Fibroblast of pulmonary artery (primary cell): ENCODE data around the gene EQTN.

ENCODE experiments used
- DNase-seq: peaks from one replicate; pipeline ENCODE4 v3.0.0-alpha.2; 2010; ENCODE audit warnings: low read depth
- H3K4me3 ChIP-seq: replicated peaks from 2 replicates; pipeline ENCODE4 v1.5.1; 2011; ENCODE audit warnings: low read depth, mild to moderate bottlenecking, control low read depth, low read length, moderate library complexity
- TF ChIP-seq, protein P1 (sequence below): IDR thresholded peaks from 2 replicates; pipeline ENCODE4 v1.5.1; 2011; ENCODE audit warnings: mild to moderate bottlenecking, control low read depth, low read length, inconsistent platforms; ENCODE audit errors: missing control alignments

EQTN gene

DNA sequence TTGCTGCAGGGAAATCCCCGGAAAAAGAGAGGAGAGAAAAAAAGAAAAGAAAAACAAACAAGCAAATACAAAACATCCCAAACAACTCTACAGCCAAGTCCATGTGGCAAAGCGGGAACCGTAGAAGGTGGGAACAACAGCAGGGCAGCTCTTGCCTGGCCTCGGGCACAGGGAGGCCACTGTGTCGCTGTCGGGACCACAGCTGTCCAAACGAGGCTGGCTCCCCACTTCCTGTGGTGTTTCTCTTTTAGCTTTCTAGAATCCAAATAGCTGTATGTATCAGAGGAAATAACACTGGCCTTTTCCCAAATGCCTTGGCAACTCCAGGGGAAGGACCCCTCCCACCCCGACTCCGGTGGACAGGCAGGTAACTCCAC lies 41.6 kb upstream of the EQTN start:
- no peak overlapping the region for H3K4me3 ChIP-seq
- TF ChIP-seq, protein P1, sequence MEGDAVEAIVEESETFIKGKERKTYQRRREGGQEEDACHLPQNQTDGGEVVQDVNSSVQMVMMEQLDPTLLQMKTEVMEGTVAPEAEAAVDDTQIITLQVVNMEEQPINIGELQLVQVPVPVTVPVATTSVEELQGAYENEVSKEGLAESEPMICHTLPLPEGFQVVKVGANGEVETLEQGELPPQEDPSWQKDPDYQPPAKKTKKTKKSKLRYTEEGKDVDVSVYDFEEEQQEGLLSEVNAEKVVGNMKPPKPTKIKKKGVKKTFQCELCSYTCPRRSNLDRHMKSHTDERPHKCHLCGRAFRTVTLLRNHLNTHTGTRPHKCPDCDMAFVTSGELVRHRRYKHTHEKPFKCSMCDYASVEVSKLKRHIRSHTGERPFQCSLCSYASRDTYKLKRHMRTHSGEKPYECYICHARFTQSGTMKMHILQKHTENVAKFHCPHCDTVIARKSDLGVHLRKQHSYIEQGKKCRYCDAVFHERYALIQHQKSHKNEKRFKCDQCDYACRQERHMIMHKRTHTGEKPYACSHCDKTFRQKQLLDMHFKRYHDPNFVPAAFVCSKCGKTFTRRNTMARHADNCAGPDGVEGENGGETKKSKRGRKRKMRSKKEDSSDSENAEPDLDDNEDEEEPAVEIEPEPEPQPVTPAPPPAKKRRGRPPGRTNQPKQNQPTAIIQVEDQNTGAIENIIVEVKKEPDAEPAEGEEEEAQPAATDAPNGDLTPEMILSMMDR: no peak
- DNase-seq: no peak

DNA sequence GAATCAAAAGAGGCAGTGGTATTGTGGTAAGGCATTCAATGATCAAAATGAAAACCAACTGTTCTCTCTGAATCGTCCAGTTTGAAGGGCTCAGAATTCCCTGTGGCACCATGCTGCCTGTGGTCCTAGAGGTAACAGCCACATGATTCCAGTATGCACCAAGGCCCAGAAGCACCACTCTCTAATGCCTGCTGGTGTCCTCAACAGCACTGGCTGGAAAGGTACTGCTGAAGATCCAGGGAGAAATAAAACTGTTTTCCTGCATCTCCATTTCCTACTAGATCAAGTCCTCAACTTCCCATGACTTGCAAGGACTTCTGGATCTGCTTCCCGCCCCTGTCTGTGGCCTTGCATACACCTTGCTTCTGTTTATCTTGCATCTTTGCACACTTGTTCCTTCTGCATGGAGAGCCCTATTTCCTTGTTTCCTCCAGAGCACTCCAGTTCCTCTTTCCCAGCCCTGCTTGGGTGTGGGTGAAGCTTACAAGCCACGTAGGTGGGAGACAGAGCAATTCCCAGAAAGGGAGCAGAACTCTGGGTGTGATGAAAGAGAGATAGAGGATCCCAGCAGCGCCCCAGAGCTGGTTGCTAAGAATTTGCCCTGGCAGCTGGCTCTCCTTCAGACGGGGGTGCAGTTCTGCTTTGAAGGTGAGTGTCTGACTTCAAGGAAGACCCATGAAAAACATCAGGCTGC lies 41.0 kb upstream of the EQTN start:
- TF ChIP-seq, protein P1: no peak
- DNase-seq: no peak

DNA sequence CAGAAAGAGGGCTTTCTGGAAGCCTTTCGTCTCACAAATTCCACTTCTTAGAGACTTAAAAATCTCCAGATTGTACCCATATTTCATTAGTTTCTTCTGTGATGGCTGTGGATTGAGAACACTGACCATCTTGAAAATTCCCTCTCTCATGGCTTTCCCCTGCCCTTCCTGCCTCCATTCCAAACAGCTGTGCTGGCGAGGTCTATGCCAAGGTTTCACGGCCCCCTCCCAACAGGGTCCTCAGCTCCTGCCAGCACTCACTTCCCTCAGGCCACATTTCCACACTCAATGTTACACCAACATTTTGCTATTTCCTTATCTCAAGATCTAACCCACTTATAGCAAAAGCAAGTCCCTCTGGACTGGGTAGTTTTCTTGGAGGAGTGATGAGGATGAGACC lies 40.3 kb upstream of the EQTN start:
- TF ChIP-seq, protein P1: no peak
- DNase-seq: no peak
- no peak overlapping the region for H3K4me3 ChIP-seq

More for the DNA sequence above, 41.0 kb upstream of the EQTN start:
- no peak overlapping the region for H3K4me3 ChIP-seq

DNA sequence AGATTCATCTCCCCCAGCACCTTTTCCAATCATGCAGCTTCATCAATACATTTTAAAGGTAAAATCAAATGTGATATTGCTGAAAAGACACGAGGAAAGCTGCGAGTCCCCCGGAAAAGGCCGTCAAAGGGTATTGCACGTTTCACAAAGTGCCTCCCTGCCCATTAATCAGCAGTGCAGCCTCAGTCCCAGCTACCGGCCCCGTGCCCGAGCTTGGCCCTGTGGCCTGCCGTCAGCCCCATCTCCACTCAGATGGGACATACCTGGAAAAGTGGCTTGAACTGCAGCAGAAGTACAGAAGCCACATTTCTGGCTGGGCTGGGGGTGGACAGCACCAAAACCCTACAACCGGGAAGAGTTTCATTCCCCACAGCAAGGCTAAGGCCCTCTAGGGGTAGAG lies 39.9 kb upstream of the EQTN start:
- no peak for DNase-seq
- H3K4me3 ChIP-seq: no peak overlapping the region
- TF ChIP-seq, protein P1: no peak

DNA sequence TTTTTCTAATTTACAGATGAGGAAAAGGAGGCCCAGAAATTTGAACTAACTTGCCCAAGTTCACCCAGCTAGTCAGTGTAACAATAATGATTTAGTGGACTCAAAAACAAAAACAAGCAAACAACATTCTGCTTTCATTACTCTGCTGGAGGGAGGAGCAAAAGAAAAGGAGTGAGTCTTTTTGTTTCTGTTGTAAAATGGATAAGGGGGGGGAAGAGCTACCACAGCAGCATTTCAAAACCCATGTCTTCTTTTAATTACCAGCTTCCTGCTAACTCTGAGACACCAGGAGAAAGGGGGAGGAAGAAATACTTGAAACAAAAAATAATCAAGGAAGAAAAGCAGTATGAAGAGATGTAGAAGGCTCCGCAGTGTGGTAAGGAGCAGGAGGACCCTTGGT lies 39.2 kb upstream of the EQTN start:
- no peak for DNase-seq
- TF ChIP-seq, protein P1: no peak
- H3K4me3 ChIP-seq: no peak overlapping the region

DNA sequence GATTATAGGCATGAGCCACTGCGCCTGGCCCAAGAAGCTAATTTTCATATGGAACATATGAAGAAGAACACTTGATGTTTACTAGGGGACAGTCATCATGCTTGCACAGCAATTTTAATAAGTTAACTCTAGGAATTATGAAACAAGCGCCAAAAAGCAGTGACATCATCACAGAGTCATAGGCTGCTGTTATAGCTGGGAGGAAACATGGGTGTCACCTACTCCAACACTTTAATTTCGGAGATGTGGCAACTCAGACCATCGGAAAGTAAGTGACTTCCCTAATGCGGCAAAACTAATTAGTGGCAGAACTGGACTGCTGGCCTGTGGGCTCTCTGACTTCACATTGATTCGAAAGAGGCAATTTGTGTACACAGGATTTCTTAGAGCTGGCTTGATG lies 38.1 kb upstream of the EQTN start:
- H3K4me3 ChIP-seq: no peak overlapping the region
- no peak for DNase-seq
- TF ChIP-seq, protein P1: no peak
